A549 (cell line): ENCODE measurements around the gene LRFN5.

Experiments used
- CHD4 ChIP-seq: fragments of 200-600 bp; sonication (generic); IDR thresholded peaks from 2 replicates; pipeline ENCODE4 v1.6.1; 2016; ENCODE audit warnings: antibody characterized with exemption, mild to moderate bottlenecking, borderline replicate concordance
- ESRRA ChIP-seq: fragments of 150-350 bp; IDR thresholded peaks from 2 replicates; pipeline ENCODE4 v1.6.1; 2014; ENCODE audit warnings: mild to moderate bottlenecking, low read length, borderline replicate concordance
- HOXA7 ChIP-seq: fragments of 250-450 bp; sonication (Bioruptor Pico); IDR thresholded peaks from 2 replicates; pipeline ENCODE4 v1.5.0; 2020; ENCODE audit warnings: mild to moderate bottlenecking, moderate library complexity
- JUNB ChIP-seq: fragments of >200 bp; sonication (Bioruptor Twin); formaldehyde crosslinking; IDR thresholded peaks from 2 replicates; pipeline ENCODE4 v1.6.1; 2016
- KDM1A ChIP-seq: fragments of 200-600 bp; sonication (generic); IDR thresholded peaks from 2 replicates; pipeline ENCODE4 v1.6.1; 2016; ENCODE audit warnings: low read depth, mild to moderate bottlenecking
- PHF8 ChIP-seq: fragments of 200-600 bp; sonication (generic); IDR thresholded peaks from 2 replicates; pipeline ENCODE4 v1.6.1; 2016; ENCODE audit warnings: low read depth, mild to moderate bottlenecking, antibody characterized with exemption, moderate library complexity, borderline replicate concordance
- POLR2A ChIP-seq: IDR thresholded peaks from 2 replicates; pipeline ENCODE4 v1.6.1; 2012; ENCODE audit warnings: mild to moderate bottlenecking, low read length
- TFCP2L1 ChIP-seq: fragments of 250-450 bp; sonication (Bioruptor Pico); IDR thresholded peaks from 2 replicates; pipeline ENCODE4 v1.5.0; 2021; ENCODE audit warnings: mild to moderate bottlenecking
- TF ChIP-seq, protein P1 (sequence below): fragments of >200 bp; sonication (Bioruptor Twin); formaldehyde crosslinking; IDR thresholded peaks from 3 replicates; pipeline ENCODE4 v1.5.1; 2016

DNA sequence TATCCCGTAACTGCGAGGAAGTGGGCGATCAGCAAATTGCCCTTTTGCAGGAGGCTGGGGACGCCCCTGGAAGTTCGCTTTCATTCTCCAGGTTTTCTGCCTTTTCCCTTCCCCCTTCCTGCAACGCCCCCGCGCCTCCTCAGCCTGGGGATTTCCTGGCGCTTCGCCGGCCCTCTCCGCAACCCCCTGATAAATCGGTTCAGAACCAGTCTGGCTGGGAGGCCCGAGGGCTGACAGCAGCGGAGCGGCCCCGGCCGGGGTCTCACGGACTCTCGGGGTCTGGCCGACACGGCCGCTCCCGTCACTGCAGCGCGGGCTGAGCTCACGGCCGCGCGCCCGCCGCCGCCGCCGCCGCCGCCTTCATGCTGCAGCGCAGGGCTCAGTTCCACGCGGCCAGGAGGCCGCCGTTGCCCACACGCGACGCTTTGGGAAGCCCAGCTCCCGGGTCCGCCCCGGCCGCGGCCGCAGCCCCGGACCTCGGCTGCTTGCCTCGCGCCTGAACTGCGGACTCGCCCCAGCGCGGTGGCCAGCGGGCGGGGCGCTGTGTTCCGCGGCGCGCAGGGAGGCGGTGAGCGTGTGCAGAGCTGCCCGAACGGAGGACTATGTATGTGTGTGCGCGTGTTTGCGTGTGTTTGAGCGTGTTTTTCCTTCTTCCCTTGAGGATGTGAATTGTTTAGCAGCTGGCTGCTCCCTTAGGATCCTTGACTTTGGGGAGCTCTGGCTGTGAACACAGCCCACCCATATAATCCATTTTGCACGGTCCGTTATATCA is at the start of gene LRFN5:
- TF ChIP-seq PHF8, result no peak
- TF ChIP-seq, protein P1, sequence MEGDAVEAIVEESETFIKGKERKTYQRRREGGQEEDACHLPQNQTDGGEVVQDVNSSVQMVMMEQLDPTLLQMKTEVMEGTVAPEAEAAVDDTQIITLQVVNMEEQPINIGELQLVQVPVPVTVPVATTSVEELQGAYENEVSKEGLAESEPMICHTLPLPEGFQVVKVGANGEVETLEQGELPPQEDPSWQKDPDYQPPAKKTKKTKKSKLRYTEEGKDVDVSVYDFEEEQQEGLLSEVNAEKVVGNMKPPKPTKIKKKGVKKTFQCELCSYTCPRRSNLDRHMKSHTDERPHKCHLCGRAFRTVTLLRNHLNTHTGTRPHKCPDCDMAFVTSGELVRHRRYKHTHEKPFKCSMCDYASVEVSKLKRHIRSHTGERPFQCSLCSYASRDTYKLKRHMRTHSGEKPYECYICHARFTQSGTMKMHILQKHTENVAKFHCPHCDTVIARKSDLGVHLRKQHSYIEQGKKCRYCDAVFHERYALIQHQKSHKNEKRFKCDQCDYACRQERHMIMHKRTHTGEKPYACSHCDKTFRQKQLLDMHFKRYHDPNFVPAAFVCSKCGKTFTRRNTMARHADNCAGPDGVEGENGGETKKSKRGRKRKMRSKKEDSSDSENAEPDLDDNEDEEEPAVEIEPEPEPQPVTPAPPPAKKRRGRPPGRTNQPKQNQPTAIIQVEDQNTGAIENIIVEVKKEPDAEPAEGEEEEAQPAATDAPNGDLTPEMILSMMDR, result no peak
- no peak for TF ChIP-seq POLR2A
- TF ChIP-seq HOXA7 (CRISPR knock-in tag), result no peak
- no peak for TF ChIP-seq KDM1A
- TF ChIP-seq JUNB, result no peak
- no peak for TF ChIP-seq ESRRA
- TF ChIP-seq CHD4, result no peak
- no peak for TF ChIP-seq TFCP2L1 (CRISPR knock-in tag)
